Left lobe of liver (tissue), 2 donors: ENCODE results near the gene NSD2. TPM values are rescaled to one million over a fixed set of nuclear protein-coding genes. Genes with fewer than 3 reads are reported as not detected.

Source experiments
- ATAC-seq: fragments of 200-7000 bp; cut with Tn5 transposase; one replicate; pipeline ENCODE4 v1.9.1; 2020; ENCODE audit warnings: mild to moderate bottlenecking, moderate library complexity
- DNase-seq: peaks from one replicate; pipeline ENCODE4 v3.0.0-alpha.2; 2020; ENCODE audit warnings: low spot score
- total RNA-seq: library from RNA; stranded (reverse); gene quantifications from one replicate; pipeline ENCODE4 v1.2.1, GENCODE V29; 2021
- donor health status: DM: no; HTN: no; CAD: no; lungs with moderate emphysema.
- donor health status: DM: no; HTN: yes; CAD: no.

NSD2 gene
- total RNA-seq, 1 donor from 2014 or later: 13.5 TPM

GRCh38 chr4:1967512-1968149 lies 96.4 kb downstream of the NSD2 start:
- no peak for DNase-seq
- ATAC-seq: no peak

- ATAC-seq (no peak), DNase-seq (no peak)
These were observed 97.6 kb downstream of the NSD2 start for GRCh38 chr4:1968686-1969295.

GRCh38 chr4:1969928-1970723 lies 98.9 kb downstream of the NSD2 start:
- DNase-seq (no peak), ATAC-seq (no peak)

GRCh38 chr4:1970926-1971325 lies 99.7 kb downstream of the NSD2 start:
- ATAC-seq (no peak), DNase-seq (no peak)

DNA sequence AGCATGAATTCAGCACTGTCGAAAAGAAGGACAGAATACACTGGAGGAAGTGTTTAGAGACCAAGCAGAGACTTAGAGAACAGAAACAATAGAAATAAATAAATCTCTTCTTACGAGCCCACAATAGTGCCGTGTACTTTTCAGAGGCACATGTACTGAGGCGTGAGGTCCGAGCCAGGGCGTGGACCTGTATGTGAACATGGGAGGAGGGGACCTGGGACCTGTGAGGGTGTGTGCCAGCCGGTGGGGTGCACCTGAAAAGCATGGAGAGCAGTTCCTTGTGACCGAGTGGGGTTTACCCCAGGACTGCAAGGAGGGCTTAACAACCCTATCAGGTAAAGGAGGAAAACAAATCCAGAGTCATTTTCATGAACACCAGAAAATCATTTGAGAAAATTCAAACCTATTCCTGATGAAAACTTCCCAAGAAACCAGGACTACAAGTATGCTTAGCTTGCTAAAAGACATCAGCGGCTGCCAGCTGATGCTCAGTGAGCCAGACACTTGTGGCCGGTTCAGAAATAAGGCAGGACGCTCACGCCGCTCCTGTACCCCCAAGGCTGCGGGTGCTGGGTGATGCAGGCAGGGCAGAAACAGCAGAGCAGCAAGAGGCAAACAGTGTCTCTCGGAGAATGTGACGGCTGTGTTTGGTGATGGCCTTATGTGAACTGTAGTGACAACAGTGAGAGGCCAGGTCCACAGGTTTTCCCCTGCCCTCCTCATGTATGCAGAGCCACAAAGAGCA lies 100.4 kb downstream of the NSD2 start:
- ATAC-seq (no peak), DNase-seq (no peak)

DNA sequence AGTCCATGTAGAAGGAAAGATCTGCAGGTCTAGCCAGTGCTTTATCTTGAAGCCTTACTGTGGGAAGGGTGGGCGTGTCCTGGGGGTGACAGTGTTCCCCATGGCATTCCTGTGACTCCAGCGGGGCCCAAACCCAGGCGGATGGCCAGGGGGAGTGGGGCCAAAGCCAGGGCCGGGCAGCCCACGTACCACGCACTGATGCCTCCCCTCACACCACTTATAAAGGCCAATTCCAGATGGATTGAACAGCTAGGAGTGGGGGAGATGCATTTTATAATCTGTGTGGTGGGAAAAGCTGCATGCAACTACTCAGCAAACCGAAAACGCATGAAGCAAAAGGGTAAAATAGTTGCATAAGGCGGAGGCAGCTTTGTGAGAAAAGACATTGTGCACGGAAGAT lies 101.2 kb downstream of the NSD2 start:
- DNase-seq: no peak
- ATAC-seq: no peak

GRCh38 chr4:1973218-1973617 lies 102.0 kb downstream of the NSD2 start:
- ATAC-seq: no peak

DNA sequence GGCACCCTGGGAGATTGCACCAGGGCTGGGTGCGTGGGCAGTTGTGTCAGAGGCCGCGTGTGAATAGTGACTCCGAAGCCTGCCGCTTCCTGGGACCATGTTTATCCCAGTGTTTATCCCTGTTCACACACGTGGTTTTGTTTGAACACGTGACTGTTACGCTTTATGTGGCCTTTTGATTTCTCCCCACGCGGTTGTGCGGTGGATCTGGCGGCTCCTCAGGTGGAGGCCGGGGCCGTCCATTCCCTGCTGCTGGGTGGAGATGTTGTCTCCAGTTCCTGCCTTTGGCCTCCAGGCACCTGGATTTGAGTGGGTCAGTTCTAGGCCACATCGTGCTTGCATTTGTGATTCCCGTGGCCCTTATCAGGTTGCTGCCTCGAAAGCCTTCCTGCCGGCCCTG lies 102.5 kb downstream of the NSD2 start:
- no peak for ATAC-seq
- no peak for DNase-seq

More at GRCh38 chr4:1973218-1973617, 102.0 kb downstream of the NSD2 start:
- DNase-seq: no peak

DNA sequence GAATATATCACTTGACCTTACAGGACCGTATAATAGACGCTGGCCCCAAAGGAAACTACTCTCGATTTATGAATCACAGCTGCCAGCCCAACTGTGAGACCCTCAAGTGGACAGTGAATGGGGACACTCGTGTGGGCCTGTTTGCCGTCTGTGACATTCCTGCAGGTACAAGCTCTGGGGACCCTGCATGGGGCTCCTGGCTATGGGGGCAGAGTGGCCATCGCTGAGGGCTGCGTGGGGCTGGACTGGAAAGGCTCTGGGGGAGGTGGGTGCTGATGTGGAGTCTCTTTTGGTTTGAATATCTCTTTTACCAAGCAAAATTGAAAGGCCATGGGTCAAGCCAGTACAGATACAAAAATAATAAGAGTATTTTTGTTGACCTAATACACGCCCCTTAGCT lies 103.6 kb downstream of the NSD2 start:
- ATAC-seq: no peak
- DNase-seq: no peak

GRCh38 chr4:1975391-1975801 lies 104.2 kb downstream of the NSD2 start:
- DNase-seq: no peak

GRCh38 chr4:1975880-1976279 lies 104.7 kb downstream of the NSD2 start:
- no peak for ATAC-seq
- DNase-seq: peak; percentile 37

More at GRCh38 chr4:1975391-1975801, 104.2 kb downstream of the NSD2 start:
- ATAC-seq: no peak

DNA sequence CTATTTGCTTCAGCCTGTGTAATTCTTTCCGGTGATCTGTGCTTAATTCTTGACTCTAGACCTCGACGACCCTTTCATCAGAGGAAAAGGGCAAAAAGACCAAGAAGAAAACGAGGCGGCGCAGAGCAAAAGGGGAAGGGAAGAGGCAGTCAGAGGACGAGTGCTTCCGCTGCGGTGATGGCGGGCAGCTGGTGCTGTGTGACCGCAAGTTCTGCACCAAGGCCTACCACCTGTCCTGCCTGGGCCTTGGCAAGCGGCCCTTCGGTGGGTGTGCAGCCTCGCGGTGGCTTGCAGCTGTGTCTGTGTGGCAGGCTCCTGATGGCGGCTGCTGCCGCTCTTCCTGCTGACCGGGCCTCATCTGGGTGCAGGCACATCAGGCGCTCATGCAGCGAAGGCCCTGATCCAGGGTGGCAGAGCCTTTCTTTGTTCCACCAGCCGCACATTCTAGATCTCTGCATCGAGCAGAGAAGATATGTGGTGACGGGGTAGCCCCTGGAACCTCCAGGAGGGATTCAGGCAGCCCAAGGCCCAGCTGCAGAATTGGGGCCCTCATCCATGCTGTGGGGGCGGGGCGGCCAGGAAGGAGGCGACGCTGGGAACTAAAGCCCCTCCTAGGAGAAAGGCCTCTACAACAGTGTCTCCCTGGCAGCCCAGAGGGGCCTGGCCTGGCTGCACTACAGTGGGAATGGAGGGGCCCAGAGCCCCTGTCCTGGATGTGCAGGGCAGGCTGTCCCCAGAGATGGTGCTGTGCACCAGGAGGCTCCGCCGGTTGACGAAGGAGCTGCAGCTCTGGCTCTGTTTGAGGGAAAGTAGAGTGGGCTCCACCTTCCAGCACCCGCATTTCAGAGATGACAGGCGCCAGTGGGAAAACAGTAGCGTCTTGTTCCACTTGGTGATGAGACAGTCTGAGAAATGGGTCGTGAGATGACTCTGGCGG lies 105.5 kb downstream of the NSD2 start:
- ATAC-seq: no peak
- DNase-seq: peak; percentile 42

- no peak for DNase-seq
- ATAC-seq: no peak
These were observed 107.0 kb downstream of the NSD2 start for GRCh38 chr4:1978226-1978625.

- ATAC-seq (no peak), DNase-seq (no peak)
These were observed 107.7 kb downstream of the NSD2 start for GRCh38 chr4:1978741-1979476.

- no peak for DNase-seq
- ATAC-seq: no peak
These were observed 108.4 kb downstream of the NSD2 start for GRCh38 chr4:1979477-1980196.

GRCh38 chr4:1980561-1981041 lies 109.4 kb downstream of the NSD2 start:
- no peak for ATAC-seq
- DNase-seq: no peak

- ATAC-seq (no peak), DNase-seq (no peak)
These were observed 110.3 kb downstream of the NSD2 start for GRCh38 chr4:1981251-1982058.
